Nephron (organoid): ENCODE data around the gene PKHD1.

Source experiments
- H3K27ac Mint-ChIP-seq, 3 experiments: 2 replicates each; pipeline ENCODE4 v1.8.0; 2020; ENCODE audit warnings: mixed read lengths in 3 of 3, mild to moderate bottlenecking in 2 of 3, moderate library complexity in 1 of 3
- H3K27me3 Mint-ChIP-seq: 2 replicates; pipeline ENCODE4 v1.8.0; 2021; ENCODE audit warnings: low read depth, mild to moderate bottlenecking, moderate library complexity, mixed read lengths
- H3K36me3 Mint-ChIP-seq: 2 replicates; pipeline ENCODE4 v1.8.0; 2020; ENCODE audit warnings: low read depth, mixed read lengths
- H3K4me1 Mint-ChIP-seq: 2 replicates; pipeline ENCODE4 v1.8.0; 2020; ENCODE audit warnings: mixed read lengths
- H3K4me3 Mint-ChIP-seq, 3 experiments: 2 replicates each; pipeline ENCODE4 v1.8.0; 2020; ENCODE audit warnings: mild to moderate bottlenecking in 3 of 3, mixed read lengths in 3 of 3, moderate library complexity in 2 of 3
- H3K9me3 Mint-ChIP-seq: 2 replicates; pipeline ENCODE4 v1.8.0; 2020; ENCODE audit warnings: mixed read lengths
- CTCF ChIP-seq, 3 experiments: fragments of 200-600 bp; sonication (generic); IDR thresholded peaks; one replicate each; pipeline ENCODE4 v1.5.0; 2021; ENCODE audit warnings: antibody characterized with exemption in 3 of 3; ENCODE audit not compliant: unreplicated experiment in 3 of 3

Gene PKHD1

GRCh38 chr6:51814418-51814817, 273.0 kb downstream of the PKHD1 start:
- TF ChIP-seq CTCF (IDR thresholded peaks at IDR 0.05; ENCODE audit: unreplicated experiment in 3 of 3): no peak
- no peaks in the 10 kb centered on the region for H3K27me3 Mint-ChIP-seq
- H3K36me3 Mint-ChIP-seq: peaks cover 15% of the 10 kb centered on the region
- H3K27ac Mint-ChIP-seq: no peak overlapping the region
- peaks cover 11% of the 10 kb centered on the region for H3K9me3 Mint-ChIP-seq
- H3K4me1 Mint-ChIP-seq: no peaks in the 10 kb centered on the region
- no peak overlapping the region for H3K4me3 Mint-ChIP-seq

GRCh38 chr6:51813904-51814303, 273.5 kb downstream of the PKHD1 start:
- TF ChIP-seq CTCF (IDR thresholded peaks at IDR 0.05; ENCODE audit: unreplicated experiment in 3 of 3): no peak
- peaks cover 18% of the 10 kb centered on the region for H3K36me3 Mint-ChIP-seq
- no peak overlapping the region for H3K4me3 Mint-ChIP-seq
- H3K9me3 Mint-ChIP-seq: peaks cover 11% of the 10 kb centered on the region
- no peak overlapping the region for H3K27ac Mint-ChIP-seq
- no peaks in the 10 kb centered on the region for H3K27me3 Mint-ChIP-seq
- H3K4me1 Mint-ChIP-seq: no peaks in the 10 kb centered on the region

- peaks cover 11% of the 10 kb centered on the region for H3K9me3 Mint-ChIP-seq
These were observed 275.2 kb downstream of the PKHD1 start for GRCh38 chr6:51812231-51812630.

GRCh38 chr6:51805517-51805916, 281.9 kb downstream of the PKHD1 start:
- H3K27me3 Mint-ChIP-seq: no peaks in the 10 kb centered on the region
- H3K36me3 Mint-ChIP-seq: peaks cover 26% of the 10 kb centered on the region
- no peak for TF ChIP-seq CTCF (IDR thresholded peaks at IDR 0.05; ENCODE audit: unreplicated experiment in 3 of 3)
- no peak overlapping the region for H3K4me3 Mint-ChIP-seq
- no peak overlapping the region for H3K27ac Mint-ChIP-seq
- H3K4me1 Mint-ChIP-seq: no peaks in the 10 kb centered on the region
- peaks cover 5% of the 10 kb centered on the region for H3K9me3 Mint-ChIP-seq

More at GRCh38 chr6:51812231-51812630, 275.2 kb downstream of the PKHD1 start:
- no peaks in the 10 kb centered on the region for H3K27me3 Mint-ChIP-seq
- H3K4me1 Mint-ChIP-seq: no peaks in the 10 kb centered on the region
- H3K4me3 Mint-ChIP-seq: no peak overlapping the region
- H3K36me3 Mint-ChIP-seq: peaks cover 27% of the 10 kb centered on the region
- TF ChIP-seq CTCF (IDR thresholded peaks at IDR 0.05; ENCODE audit: unreplicated experiment in 3 of 3): no peak
- H3K27ac Mint-ChIP-seq: no peak overlapping the region

- no peaks in the 10 kb centered on the region for H3K4me1 Mint-ChIP-seq
These were observed 286.8 kb downstream of the PKHD1 start for GRCh38 chr6:51800603-51801002.

More at GRCh38 chr6:51800603-51801002, 286.8 kb downstream of the PKHD1 start:
- peaks cover 38% of the 10 kb centered on the region for H3K36me3 Mint-ChIP-seq
- H3K4me3 Mint-ChIP-seq: no peak overlapping the region
- H3K9me3 Mint-ChIP-seq: peaks cover 30% of the 10 kb centered on the region
- no peaks in the 10 kb centered on the region for H3K27me3 Mint-ChIP-seq
- TF ChIP-seq CTCF (IDR thresholded peaks at IDR 0.05; ENCODE audit: unreplicated experiment in 3 of 3): no peak
- H3K27ac Mint-ChIP-seq: no peak overlapping the region
